GM18520 (cell line): ENCODE measurements around the gene IREB2.
A peak's percentile ranks its signal among the peaks of the same experiment; 100 is the strongest.
"Not testable (repeated sequence)": the region's sequence is repeated elsewhere in the genome, so short reads cannot be mapped to it uniquely, and the experiment has no call there.

Experiments
- ATAC-seq: cut with Tn5 transposase; IDR thresholded peaks from one replicate; pipeline ENCODE4 v1.9.1; 2021; ENCODE audit not compliant: unreplicated experiment

Gene IREB2

GRCh38 chr15:78461171-78461888, 23.3 kb downstream of the IREB2 start:
- no peak for ATAC-seq

GRCh38 chr15:78469031-78469430, 31.0 kb downstream of the IREB2 start:
- no peak for ATAC-seq

GRCh38 chr15:78477295-78477694, 39.3 kb downstream of the IREB2 start:
- ATAC-seq, result no peak

GRCh38 chr15:78479650-78480049, 41.6 kb downstream of the IREB2 start:
- ATAC-seq, result no peak

GRCh38 chr15:78481917-78482316, 43.9 kb downstream of the IREB2 start:
- no peak for ATAC-seq

GRCh38 chr15:78492872-78493271, 54.9 kb downstream of the IREB2 start:
- no peak for ATAC-seq

GRCh38 chr15:78501857-78502256, 63.8 kb downstream of the IREB2 start:
- no peak for ATAC-seq

GRCh38 chr15:78502641-78503040, 64.6 kb downstream of the IREB2 start:
- ATAC-seq, result no peak

GRCh38 chr15:78506971-78507830, 69.2 kb downstream of the IREB2 start, which contains the start of gene HYKK:
Gene HYKK, plus strand, starts transcription at chr15:78507577. Its CDS starts 5,512 bp downstream, at chr15:78513089.
- peak; percentile 77 for ATAC-seq

GRCh38 chr15:78507831-78508160, 69.8 kb downstream of the IREB2 start:
- no peak for ATAC-seq

GRCh38 chr15:78508272-78508671, 70.3 kb downstream of the IREB2 start:
- ATAC-seq, result no peak

GRCh38 chr15:78509726-78510312, 71.8 kb downstream of the IREB2 start:
- no peak for ATAC-seq

- ATAC-seq, result not testable (repeated sequence)
Measured at GRCh38 chr15:78520035-78520434, 82.0 kb downstream of the IREB2 start.

GRCh38 chr15:78524230-78524629, 86.2 kb downstream of the IREB2 start:
- no peak for ATAC-seq

- ATAC-seq, result no peak
Measured at GRCh38 chr15:78527325-78527724, 89.3 kb downstream of the IREB2 start.

- ATAC-seq, result no peak
Measured at GRCh38 chr15:78533331-78533730, 95.3 kb downstream of the IREB2 start.

GRCh38 chr15:78536134-78536533, 98.1 kb downstream of the IREB2 start:
- ATAC-seq, result no peak

GRCh38 chr15:78537266-78537905, 99.4 kb downstream of the IREB2 start:
- ATAC-seq, result no peak

- no peak for ATAC-seq
Measured at GRCh38 chr15:78538358-78538757, 100.3 kb downstream of the IREB2 start.

GRCh38 chr15:78539464-78540140, 101.6 kb downstream of the IREB2 start:
- not testable (repeated sequence) for ATAC-seq
